CD4-positive, alpha-beta T cell treated with Interleukin-12 subunit alpha and Interleukin-12 subunit beta, for 1 hour (primary cell): Measurements from ENCODE around the gene SLC22A31.

ENCODE experiments used
- DNase-seq: peaks from one replicate; pipeline ENCODE4 v3.0.0-alpha.2; 2020

Gene SLC22A31

DNA sequence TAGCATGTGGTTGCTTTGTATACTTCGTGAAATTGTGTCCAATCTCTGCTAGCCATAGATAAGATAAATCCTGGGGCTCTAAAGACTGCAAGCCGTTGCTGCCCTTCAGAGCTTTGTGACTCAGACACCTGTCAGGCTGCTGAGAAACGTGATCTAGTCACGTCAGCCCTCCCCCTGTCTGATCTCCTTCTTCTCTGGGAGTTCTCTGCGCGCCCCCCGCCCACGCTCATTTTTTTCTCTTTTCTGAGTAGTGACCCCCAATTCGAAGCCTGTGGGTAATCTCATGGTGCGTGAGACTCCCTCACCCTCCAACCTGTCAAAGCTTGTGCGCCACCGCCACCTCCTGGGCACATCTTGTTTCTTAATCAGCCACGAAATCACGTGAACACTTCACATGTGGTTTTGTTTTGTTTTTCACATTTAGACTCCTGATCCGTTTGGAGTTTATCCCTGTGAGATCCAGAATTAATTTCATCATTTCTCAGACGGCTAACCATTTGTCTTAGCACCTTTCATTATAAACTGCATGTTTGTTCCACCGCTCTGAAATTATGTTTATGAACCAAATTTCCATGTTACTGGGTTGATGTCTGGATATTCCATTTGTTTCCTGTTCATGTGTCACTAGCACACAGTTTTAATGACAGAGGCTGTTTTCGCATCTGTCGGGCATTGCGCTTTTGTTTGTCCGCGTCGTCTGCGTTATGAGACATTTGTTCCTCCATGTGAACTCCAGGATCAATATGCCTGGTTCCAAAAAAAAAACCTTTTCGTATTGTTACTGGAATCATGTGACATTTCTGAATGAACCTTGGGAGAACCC lies 16.2 kb upstream of the SLC22A31 start:
- DNase-seq, result peak; percentile 84

DNA sequence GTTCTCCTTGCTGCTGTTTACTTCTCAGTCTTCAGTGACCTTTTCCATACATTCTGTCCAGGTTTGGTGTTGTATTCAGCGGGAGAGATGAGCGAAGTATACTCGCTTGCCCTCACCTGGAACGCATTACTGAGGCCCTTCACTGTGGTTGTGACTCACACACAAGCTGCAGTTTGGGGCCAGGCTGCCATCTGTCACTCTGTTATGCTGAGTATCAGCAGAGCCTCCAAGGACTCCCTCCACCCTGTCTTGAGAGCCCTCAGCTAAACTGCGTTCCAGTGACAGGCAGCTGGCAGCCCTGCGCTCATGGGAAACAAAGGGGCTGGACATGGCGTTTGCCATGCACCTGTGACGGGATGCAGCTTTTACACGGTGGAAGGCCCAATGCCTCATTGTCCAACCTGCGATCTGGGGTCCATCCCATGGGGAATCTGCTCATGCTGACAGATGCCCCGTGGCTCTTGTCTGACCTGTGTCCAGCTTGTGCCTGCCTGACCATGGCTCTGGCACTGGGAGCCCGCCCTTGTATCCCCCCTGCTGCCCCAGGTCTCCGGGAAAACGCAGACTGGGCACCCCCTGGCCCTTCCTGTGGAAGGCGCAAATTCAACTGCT lies 10.7 kb upstream of the SLC22A31 start:
- DNase-seq, result no peak

DNA sequence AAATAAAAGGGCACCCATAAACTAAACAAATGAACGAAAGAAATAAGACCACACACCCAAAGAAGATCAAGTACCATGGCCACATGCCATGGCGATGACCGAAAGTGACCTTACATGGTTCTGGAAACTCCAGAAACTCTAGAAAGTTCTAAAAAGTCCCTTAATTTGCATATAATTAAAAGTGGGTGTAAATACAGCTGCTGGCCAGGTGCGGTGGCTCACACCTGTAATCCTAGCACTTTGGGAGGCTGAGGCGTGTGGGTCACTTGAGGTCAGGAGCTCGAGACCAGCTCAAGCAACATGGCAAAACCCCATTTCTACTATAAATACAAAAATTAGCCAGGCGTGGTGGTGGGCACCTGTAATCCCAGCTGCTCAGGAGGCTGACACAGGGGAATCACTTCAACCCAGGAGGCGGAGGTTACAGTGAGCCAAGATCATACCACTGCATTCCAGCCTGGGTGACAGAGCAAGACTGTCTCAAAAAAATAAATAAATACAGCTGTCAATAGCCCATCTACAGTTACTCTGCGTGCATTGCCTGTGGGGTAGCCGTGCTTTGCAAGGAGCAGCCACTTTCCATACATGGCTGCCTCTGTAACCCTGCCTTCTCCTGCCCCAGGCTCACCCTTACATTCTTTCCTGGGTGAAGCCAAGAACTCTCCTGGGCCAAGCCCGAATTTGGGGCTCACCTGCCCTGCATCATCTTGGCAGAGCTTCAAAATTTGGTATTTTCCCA lies 10.0 kb upstream of the SLC22A31 start:
- DNase-seq, result no peak

DNA sequence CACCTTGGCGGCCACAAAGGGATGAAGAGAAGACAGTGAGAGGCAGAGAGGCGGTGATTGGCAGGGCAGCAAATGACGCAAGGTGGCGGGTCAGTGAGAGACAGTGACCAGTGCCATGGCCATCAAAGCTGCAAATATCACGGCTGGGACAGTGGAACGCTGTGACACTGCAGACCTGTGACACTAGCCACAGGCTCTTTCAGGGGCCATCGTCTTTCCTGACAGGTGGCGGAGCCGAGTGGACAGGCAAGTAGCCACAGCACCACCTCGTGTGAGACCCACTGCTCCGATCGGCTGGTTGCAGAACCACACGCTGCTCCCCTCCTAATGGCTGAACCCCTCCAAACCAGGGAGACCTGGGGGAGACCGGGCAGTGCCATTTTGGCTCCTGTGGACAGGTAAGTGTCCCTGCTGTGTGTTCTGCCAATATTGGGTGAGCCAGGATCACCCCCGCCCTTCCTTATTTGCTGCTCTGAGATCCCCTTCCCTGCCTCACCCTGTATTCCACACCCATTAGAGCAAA lies 9.2 kb upstream of the SLC22A31 start:
- DNase-seq, result no peak

DNA sequence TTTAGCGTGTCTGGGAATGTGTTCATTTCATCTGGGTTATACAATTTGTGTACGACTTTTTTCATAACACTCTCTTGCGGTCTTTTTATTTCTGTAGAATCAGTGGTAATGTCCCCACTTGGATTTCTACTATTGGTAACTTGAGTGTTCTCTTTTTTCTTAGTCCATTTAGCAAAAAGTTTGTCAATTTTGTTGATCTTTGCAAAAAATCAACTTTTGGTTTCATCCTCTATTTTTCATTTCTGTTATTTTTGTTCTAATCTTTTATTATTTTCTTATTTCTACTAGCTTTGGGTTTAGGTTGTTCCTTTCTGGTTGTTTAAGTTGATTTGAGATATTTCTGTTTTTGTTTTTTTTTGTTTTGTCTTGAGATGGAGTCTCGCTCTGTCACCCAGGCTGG lies 7.7 kb upstream of the SLC22A31 start:
- DNase-seq, result no peak

DNA sequence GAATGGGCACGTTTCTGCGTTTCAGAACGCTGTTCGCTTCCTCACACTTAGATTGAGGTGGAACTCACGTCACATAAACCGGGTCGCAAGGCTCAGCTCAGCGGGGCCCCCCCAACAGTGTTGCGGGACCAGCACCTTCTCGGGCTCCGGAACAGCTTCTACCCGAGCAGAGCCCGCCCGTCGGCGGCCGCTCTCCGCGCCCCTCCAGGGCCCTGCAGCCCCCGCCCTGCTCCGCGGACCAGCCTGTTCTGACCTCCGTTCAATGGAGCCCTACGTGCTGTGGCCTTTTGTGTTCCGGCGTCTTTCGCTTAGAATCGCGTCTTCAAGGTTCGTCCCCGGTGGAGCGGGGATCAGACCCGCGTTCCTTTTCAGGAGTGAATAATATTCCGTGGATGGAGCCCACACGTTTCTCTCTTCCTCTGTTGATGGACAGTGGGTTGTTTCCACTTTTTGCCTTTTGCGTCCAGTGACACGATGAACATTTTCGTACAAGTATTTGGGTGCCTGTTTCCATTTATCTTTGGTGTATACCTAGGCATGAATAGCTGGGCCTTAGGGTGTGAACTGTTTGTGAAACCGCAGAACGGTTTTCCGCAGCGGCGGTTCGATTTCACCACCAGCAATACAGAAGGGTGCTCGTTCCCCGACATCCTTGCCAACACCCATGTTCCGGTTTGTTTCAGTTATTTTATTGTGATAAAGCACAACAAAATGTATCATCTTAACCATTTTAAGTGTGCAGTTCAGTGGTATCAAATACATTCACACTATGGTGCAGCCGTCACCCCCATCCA lies 2.3 kb upstream of the SLC22A31 start:
- no peak for DNase-seq

DNA sequence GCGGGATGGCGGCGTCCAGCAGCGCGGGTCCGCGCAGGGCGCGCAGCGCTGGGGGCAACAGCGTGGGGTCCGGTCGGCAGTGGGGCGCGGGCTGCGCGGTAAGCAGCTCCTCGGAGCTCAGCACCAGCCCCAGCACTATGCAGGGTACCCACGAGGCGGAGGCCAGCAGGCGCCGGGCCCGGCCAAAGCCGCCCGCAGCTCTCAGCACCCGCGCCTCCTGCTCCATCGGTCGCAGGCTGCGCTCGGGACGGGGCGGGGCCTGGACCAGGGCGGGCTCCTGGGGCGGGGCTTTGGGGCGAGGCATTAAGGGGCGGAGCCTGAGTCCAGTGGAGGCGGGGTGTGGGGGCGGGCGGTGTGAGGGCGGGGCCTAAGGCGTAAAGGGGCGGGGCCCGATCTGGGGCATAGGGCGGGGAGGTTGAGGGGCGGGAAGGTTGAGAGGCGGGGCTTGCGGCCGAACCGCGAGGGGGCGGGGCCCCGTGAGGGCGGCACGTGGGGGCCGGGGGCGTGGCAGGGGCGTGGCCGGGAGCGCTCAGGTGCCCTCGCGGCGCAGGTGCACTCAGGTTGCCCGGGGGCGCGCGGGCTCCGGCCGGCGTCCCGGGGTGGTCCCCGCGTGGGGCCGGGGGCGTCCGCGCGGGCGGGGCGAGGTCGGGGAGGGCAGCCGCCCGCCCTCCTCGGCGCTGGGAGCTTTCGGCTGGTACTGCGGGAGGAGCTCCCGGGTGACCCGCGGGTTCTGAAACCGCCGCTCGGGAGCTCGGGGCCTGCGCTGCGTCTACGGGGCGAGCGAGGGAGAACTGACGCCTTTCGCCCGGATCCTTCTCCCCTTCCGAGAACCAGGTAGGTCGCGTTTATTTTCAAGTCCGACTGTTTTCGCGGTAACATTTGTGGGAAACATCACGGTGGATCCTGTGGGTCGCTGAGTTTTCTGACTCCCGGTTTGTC lies 1.4 kb upstream of the SLC22A31 start:
- peak; percentile 86 for DNase-seq

DNA sequence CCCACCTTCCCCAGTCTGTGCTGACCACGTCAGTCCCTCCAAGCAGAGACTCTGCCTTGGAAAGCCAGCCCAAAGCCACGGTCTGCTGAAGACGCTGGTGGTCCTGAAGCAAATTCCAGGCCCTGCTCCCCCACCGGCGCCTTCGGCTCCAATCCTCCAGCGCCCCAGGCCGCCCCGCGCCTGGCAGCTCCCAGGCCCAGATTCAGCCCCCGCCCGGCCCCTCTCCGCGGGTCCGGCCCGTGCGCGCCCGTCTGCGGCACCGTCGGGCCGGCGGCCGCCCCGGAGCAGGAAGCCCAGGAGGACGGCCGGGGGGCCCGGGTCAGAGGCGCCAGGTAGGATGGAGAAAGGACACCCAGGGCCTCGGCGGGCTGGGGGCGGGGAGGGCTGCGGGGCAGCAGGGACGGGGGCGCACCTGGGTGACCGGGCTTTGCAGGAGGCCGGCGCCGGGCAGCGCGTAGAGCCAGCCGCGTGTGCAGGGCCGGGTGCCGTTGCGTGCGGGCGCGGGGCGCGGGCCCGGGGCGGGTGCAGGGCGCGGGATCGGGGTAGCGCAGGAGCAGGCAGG lies 594 bp upstream of the SLC22A31 start:
- no peak for DNase-seq

DNA sequence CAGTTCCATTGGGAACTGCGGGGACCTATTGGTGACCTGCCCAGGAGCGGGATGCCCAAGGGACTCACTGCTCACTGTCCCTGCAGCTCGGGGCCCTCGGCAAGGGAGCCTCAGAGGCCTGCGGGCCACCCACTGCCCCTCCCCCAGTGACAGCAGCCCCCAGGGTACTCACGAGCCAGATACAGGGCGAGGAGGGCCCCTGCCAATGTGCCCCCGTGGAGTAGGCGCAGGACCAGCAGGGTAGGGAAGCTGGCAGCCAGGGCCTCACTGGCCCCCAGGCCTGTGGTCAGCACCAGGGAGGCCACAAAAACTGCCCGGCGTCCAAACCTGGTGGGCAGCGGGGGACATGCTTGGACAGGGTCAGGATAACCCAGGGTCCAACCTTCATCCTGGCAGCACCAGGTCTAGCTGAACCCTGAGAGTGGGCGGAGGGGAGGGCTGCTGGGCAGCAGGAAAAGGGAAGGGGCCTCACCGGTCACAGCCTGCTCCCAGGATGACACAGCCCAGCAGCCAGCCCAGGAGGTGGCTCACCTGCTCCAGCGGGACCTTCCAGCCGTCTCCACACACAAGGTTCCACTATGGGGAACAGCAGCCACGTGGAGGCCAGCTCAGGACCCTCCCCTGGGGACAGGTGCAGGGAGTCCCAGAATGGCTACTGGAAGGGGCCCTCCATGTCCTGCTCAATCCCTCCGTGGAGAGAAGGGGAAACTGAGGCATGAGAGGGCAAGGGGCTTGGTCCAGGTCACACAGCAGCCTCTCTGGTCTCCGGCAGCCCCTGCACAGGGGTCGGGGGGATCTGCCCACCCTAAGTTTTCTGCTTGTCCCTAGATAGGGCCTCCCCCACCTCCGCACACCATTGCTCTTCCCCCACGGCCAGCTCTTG lies 855 bp downstream of the SLC22A31 start:
- no peak for DNase-seq

DNA sequence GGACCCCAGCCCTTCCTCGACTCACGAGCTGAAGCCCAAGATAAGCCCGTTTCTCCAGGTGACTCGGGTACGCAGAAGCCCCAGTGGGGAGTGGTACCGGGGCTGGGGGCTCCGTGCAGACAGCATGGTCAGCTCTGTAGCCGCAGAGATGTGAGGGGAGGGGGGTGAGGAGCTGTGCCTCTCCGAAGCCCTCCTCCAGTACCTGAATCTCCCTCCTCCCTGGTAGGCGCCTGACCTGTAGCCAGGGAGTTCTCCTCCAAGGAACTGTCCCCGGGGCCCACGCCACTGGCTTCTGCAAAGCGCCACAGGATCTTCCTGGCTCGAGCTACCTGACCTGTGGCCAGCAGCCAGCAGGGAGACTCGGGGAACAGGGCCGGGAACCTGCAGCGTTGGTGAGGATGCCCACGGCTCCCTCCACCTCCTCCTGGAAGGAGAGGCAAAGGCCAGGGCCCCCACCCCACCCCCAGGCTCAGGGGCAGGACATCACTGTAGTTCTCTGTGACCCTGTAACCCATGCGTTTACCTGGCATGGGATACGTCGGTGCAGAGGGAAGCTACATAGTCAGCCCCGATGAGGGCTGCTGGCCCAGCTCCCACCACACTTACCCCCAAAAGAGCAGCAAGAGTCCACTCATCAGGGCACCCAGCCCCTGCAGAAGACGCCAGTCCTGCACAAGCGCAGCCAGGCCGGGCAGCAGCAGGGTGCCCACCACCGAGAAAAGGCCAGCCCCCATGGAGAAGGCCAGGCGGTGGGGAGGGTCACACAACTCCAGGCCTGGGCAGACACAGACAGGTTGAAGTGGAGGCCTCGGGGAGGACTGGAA lies 1.7 kb downstream of the SLC22A31 start:
- no peak for DNase-seq

DNA sequence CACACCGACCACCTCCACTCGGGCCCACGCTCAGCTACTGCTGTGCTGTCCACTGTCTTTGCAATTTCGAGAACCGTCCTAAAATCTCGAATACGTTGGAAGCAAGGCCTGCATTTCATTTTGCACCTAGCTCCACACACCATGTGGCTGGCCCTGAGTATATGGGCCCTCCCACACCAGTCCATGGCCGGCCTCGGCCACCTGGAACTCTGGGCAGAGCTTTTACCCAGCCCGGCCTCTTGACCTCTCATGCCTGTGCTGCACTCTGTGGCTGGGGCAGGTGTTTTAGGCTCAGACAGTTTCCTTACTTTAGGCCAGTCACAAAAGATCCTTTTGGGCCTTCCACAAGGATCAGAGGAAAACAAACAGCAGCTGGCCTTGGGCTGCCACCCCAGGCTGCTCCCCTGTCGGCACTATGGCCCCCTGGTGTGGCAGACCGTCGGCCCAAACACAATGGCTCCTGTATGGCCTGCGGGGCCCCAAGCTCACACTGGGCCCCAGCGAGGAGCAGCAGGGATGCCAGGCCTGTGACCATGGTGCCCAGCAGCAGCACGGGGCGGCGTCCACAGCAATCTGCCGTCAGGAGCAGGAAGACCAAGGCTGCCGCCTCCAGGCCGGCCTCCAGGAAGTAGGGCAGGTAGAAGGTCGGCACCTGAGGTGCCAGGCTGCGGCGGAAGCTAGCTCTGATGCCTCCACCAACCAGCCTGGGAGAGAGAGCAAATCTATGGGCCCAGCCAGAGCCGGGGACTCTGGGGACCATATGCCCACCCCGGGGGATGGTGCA lies 2.5 kb downstream of the SLC22A31 start:
- no peak for DNase-seq

DNA sequence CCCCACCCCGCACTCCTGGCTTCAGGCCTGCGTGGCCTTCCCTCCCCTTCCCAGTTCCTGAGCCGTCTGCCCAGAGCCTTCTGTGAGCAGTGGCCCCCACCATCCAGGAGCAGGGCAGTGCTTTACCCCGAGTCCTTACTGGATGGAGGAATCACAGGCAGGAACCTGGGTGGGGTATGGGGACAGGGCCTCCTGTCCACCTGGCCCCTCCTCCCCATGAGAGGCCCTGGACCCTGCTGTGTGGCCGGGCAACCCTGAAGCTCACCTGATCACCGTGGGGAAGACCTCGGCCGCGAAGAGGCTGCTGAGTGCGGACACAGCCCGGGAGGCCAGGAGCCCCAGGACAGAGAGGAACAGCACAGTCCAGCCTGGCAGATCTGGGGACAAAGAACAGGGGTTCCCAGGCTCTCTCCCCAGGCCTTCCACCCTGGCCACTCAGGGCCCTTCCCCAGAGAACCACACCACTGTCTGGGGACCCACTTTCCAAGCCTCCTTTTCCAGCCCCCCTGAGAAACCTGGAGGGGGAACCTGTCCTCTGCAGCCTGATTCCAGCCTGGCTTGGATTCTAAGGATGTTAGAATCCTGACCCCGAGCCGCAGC lies 3.2 kb downstream of the SLC22A31 start:
- no peak for DNase-seq

DNA sequence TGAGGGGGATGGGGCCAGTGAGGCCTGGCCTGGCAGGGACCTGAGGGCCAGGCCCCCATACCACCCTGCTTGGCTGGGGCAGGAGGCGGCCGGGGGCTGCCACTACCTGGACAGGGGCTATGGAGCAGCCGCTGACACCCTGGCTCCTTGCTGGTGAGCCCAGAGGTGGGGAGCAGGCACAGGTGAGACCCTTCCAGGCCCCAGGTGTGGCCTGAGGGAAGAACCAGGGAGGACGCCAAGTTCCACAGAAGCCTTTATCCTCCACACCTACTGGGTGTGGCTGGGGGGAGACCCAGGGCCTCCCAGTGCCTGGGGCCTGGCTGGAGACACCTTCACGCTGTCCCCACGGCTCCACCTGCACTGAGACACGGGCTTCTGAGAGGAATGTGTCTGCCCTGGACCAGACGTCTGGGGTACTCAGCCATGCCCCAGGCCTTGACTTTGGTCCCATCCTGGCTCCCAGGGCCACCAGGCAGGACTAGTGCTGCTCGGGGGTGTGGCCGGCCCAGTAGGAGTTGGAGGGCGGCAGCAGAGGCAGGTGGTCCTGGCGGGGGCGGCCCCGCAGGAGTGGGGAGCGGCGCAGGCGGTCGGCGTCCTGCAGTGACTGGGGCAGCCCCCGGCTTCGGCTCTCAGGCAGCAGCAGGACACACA lies 4.7 kb downstream of the SLC22A31 start:
- no peak for DNase-seq

DNA sequence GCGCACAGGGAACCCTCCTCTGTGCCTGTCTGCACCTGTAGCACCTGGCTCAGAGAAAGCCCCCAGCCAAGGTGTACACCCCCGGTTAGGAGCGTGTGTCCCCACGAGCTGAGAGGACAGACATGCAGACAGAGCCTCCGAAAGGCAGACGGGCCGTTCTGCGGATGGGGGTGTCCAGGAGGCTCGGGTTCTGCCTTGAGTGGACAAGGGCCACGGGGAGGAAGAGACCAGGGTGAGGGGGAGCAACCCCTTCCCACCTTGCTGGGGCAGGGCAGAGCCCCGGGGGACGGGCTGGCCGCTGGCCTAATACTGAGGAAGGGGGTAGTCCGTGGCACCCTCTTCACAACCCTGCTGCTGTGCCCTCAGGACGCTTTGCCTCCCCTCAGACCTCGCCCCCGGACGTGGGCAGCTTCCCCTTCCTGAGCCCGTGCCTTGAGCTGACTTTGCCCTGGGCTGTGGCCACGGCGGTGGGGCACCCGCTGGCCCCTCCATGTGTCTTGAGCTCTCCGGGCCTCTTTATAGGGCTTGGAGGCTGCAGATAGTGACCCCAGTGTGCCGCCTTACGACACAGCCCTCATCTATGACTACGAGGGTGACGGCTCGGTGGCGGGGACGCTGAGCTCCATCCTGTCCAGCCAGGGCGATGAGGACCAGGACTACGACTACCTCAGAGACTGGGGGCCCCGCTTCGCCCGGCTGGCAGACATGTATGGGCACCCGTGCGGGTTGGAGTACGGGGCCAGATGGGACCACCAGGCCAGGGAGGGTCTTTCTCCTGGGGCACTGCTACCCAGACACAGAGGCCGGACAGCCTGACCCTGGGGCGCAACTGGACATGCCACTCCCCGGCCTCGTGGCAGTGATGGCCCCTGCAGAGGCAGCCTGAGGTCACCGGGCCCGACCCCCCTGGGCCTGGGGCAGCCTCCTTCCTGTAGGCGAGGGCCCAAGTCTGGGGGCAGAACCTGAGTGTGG lies 5.7 kb downstream of the SLC22A31 start:
- no peak for DNase-seq

DNA sequence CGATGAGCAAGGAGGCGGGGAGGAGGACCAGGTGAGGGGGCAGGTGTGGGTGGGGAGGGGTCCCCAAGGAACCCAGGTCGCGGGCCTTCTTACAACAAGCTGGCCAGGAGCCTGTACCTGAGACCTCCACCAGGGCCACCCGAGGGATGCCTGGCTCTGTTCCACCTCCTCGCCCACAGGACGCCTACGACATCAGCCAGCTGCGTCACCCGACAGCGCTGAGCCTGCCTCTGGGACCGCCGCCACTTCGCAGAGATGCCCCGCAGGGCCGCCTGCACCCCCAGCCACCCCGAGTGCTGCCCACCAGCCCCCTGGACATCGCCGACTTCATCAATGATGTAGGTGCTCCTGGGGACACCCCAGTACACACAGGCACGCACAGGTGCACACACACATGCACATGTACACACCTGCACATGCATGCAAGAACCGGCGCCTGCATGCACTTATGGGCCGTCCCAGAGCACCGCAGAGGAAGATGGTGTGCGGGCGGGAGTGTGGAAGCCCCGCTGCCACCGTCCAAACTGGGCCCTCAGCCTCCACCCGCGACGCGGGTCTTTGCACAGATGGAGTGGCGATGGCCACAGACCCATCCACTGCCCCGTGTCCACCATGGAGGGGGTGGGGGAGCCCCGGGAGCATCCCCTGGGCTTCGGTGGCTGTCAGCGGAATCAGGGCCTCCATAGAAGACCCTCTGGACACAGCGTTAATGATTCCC lies 6.6 kb downstream of the SLC22A31 start:
- DNase-seq, result no peak
